GM23338 (cell line): ENCODE results near the gene ZNF728. TPM values are rescaled to one million over a fixed set of nuclear protein-coding genes. Genes with fewer than 3 reads are reported as not detected.

Experiments
- ATAC-seq: fragments of 200-7000 bp; cut with Tn5 transposase; 3 replicates; pipeline ENCODE4 v1.9.1; 2020
- DNase-seq: peaks from one replicate; pipeline ENCODE4 v3.0.0-alpha.2; 2015; ENCODE audit warnings: low spot score
- H2AFZ ChIP-seq: fragments of 200-600 bp; sonication (generic); 2 replicates; pipeline ENCODE4 v1.8.0; 2016; ENCODE audit warnings: antibody characterized with exemption, mild to moderate bottlenecking, moderate library complexity
- H3F3A ChIP-seq: fragments of 200-600 bp; sonication (generic); replicated peaks from 2 replicates; pipeline ENCODE4 v1.8.0; 2017; ENCODE audit warnings: antibody characterized with exemption, mixed run types, low read depth
- H3K27ac ChIP-seq: fragments of 200-600 bp; sonication (generic); 2 replicates; pipeline ENCODE4 v1.6.1; 2016; ENCODE audit warnings: low read depth
- H3K27me3 ChIP-seq: fragments of 200-600 bp; sonication (generic); 2 replicates; pipeline ENCODE4 v1.8.0; 2016; ENCODE audit warnings: mild to moderate bottlenecking, mixed run types, moderate library complexity; ENCODE audit not compliant: insufficient read depth
- H3K36me3 ChIP-seq: fragments of 200-600 bp; sonication (generic); 2 replicates; pipeline ENCODE4 v1.8.0; 2016; ENCODE audit warnings: mild to moderate bottlenecking; ENCODE audit not compliant: insufficient read depth
- H3K4me1 ChIP-seq: fragments of 200-600 bp; sonication (generic); 2 replicates; pipeline ENCODE4 v1.8.0; 2016; ENCODE audit warnings: mild to moderate bottlenecking, moderate library complexity; ENCODE audit not compliant: insufficient read depth
- H3K4me2 ChIP-seq: fragments of 200-600 bp; sonication (generic); 2 replicates; pipeline ENCODE4 v1.7.1; 2017; ENCODE audit warnings: mixed run types
- H3K4me3 ChIP-seq: fragments of 200-600 bp; sonication (generic); 2 replicates; pipeline ENCODE4 v1.6.1; 2016; ENCODE audit warnings: mixed run types
- H3K79me2 ChIP-seq: fragments of 200-600 bp; sonication (generic); replicated peaks from 2 replicates; pipeline ENCODE4 v1.8.0; 2017; ENCODE audit warnings: mild to moderate bottlenecking; ENCODE audit not compliant: insufficient read depth
- H3K9me2 ChIP-seq: fragments of 200-600 bp; sonication (generic); 2 replicates; pipeline ENCODE4 v1.8.0; 2017; ENCODE audit not compliant: insufficient read depth
- H4K20me1 ChIP-seq: fragments of 200-600 bp; sonication (generic); replicated peaks from 2 replicates; pipeline ENCODE4 v1.8.0; 2017; ENCODE audit warnings: mild to moderate bottlenecking; ENCODE audit not compliant: insufficient read depth
- H3K27ac Mint-ChIP-seq: 2 replicates; pipeline ENCODE4 v1.8.0; 2020; ENCODE audit warnings: inconsistent platforms, mild to moderate bottlenecking, moderate library complexity, mixed read lengths
- H3K27me3 Mint-ChIP-seq: 3 replicates; pipeline ENCODE4 v1.8.0; 2022; ENCODE audit warnings: low read depth, mild to moderate bottlenecking, moderate library complexity, mixed read lengths, inconsistent platforms; ENCODE audit not compliant: insufficient read depth, poor library complexity
- H3K36me3 Mint-ChIP-seq: 3 replicates; pipeline ENCODE4 v1.8.0; 2021; ENCODE audit warnings: low read depth, mild to moderate bottlenecking, inconsistent platforms, moderate library complexity, mixed read lengths
- H3K4me1 Mint-ChIP-seq: 3 replicates; pipeline ENCODE4 v1.8.0; 2020; ENCODE audit warnings: mild to moderate bottlenecking, inconsistent platforms, mixed read lengths
- H3K4me3 Mint-ChIP-seq: 3 replicates; pipeline ENCODE4 v1.8.0; 2021; ENCODE audit warnings: moderate library complexity, mild to moderate bottlenecking, inconsistent platforms, mixed read lengths
- H3K9me3 Mint-ChIP-seq: 3 replicates; pipeline ENCODE4 v1.8.0; 2020; ENCODE audit warnings: moderate library complexity, mild to moderate bottlenecking, inconsistent platforms, mixed read lengths
- CREB1 ChIP-seq: fragments of 250-450 bp; sonication (Bioruptor Pico); IDR thresholded peaks from 2 replicates; pipeline ENCODE4 v1.5.0; 2020; ENCODE audit warnings: low read depth, mild to moderate bottlenecking, moderate library complexity
- EZH2 ChIP-seq: fragments of 200-600 bp; sonication (generic); IDR thresholded peaks from one replicate; pipeline ENCODE4 v1.8.0; 2017; ENCODE audit warnings: antibody characterized with exemption, mild to moderate bottlenecking, low read depth; ENCODE audit not compliant: unreplicated experiment
- EZH2phosphoT487 ChIP-seq: fragments of 200-600 bp; sonication (generic); IDR thresholded peaks from one replicate; pipeline ENCODE4 v1.8.1; 2018; ENCODE audit warnings: antibody characterized with exemption; ENCODE audit not compliant: unreplicated experiment
- JUNB ChIP-seq: IDR thresholded peaks from one replicate; pipeline ENCODE4 v1.6.1; 2016; ENCODE audit warnings: antibody characterized with exemption; ENCODE audit not compliant: unreplicated experiment
- NANOG ChIP-seq: IDR thresholded peaks from 2 replicates; pipeline ENCODE4 v1.6.1; 2016; ENCODE audit warnings: antibody characterized with exemption, borderline replicate concordance
- POLR2AphosphoS5 ChIP-seq: IDR thresholded peaks from 2 replicates; pipeline ENCODE4 v1.6.1; 2016; ENCODE audit warnings: antibody characterized with exemption, low read depth
- STAT1 ChIP-seq: IDR thresholded peaks from one replicate; pipeline ENCODE4 v1.6.1; 2016; ENCODE audit warnings: antibody characterized with exemption; ENCODE audit not compliant: unreplicated experiment
- ZNF114 ChIP-seq: fragments of 250-450 bp; sonication (Bioruptor Pico); IDR thresholded peaks from 2 replicates; pipeline ENCODE4 v1.5.0; 2020; ENCODE audit warnings: mild to moderate bottlenecking, moderate library complexity
- ZNF331 ChIP-seq: fragments of 250-450 bp; sonication (Bioruptor Pico); IDR thresholded peaks from 2 replicates; pipeline ENCODE4 v1.5.0; 2020; ENCODE audit warnings: low read depth, mild to moderate bottlenecking, moderate library complexity
- polyA plus RNA-seq: library from polyadenylated mRNA; unstranded; fragments of >200 nt; fragmentation: Nextera tagmentation; extraction: Ambion mirVana; gene quantifications from 2 replicates; pipeline ENCODE4 v1.2.1, GENCODE V29; 2016
- total RNA-seq: library from RNA; depleted of rRNA; stranded (reverse); fragments of >200 nt; shearing (Covaris generic); gene quantifications from 2 replicates; pipeline ENCODE4 v1.2.3, GENCODE V29; 2014
- TF ChIP-seq, protein P1 (sequence below), 2 experiments: fragments of 200-600 bp in 1 of 2; sonication (generic) in 1 of 2; conservative IDR thresholded peaks; 2 replicates each; pipeline versions ENCODE4 v1.5.1 to v1.6.1; 2016 to 2017; ENCODE audit warnings: antibody characterized with exemption in 2 of 2, low read depth in 2 of 2, mild to moderate bottlenecking in 2 of 2, moderate library complexity in 1 of 2
- TF ChIP-seq, protein P2 (sequence below): IDR thresholded peaks from one replicate; pipeline ENCODE4 v1.6.1; 2018; ENCODE audit warnings: antibody characterized with exemption; ENCODE audit not compliant: unreplicated experiment
- TF ChIP-seq, protein P3 (sequence below): fragments of 250-450 bp; sonication (Bioruptor Pico); IDR thresholded peaks from 2 replicates; pipeline ENCODE4 v1.5.0; 2020; ENCODE audit warnings: mild to moderate bottlenecking, moderate library complexity
- TF ChIP-seq, protein P4 (sequence below): IDR thresholded peaks from 2 replicates; pipeline ENCODE4 v1.6.1; 2016; ENCODE audit warnings: antibody characterized with exemption

The ZNF728 gene
- total and polyA plus RNA-seq, 2 experiments from 2014 or later, result 0.10 TPM; not detected in 1

DNA sequence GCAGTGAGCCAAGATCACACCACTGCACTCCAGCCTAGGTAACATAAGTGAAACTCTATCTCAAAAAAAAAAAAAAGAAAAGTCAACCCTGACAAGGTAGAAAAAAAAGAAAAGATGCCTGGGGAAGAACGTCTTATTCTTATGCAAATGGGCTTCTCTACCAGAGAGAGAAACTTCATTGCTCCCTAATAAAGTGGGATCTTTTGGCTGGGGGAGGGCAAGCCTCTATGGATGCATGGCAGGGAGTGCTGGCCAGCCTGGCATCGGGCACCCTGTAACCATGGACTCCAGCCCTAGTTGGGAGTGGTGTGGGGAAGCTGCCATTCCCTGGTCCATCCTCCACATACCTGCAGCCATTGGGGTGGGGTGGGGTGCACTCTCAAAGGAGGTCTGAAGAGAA is 30.7 kb upstream of the ZNF728 start:
- Histone ChIP-seq H2AFZ (no peak overlapping the region), H3K9me2 (0 out of 2 replicates have a peak, but pooled peaks cover 6% of the 10 kb centered on the region), H3F3A (no peaks in the 10 kb centered on the region), H3K36me3 (no peaks in the 10 kb centered on the region), H3K27me3 (no peaks in the 10 kb centered on the region), H3K4me3 (no peak overlapping the region), H3K79me2 (no peaks in the 10 kb centered on the region), H3K27ac (no peak overlapping the region), H3K4me2 (peak overlapping the region; percentile 59), H4K20me1 (no peaks in the 10 kb centered on the region), H3K4me1 (peaks cover 28% of the 10 kb centered on the region)
- DNase-seq (peak; percentile 64), ATAC-seq (peak; percentile 50; the same call in 2 of the 3 replicates)
- Mint-ChIP-seq H3K27me3 (peaks cover 13% of the 10 kb centered on the region), H3K4me3 (no peak overlapping the region), H3K9me3 (peaks cover 43% of the 10 kb centered on the region), H3K4me1 (peaks cover 16% of the 10 kb centered on the region), H3K36me3 (peaks cover 20% of the 10 kb centered on the region; the same call in 2 of the 3 replicates), H3K27ac (no peak overlapping the region)
- TF ChIP-seq POLR2AphosphoS5, result no peak
- TF ChIP-seq NANOG, result no peak
- no peak for TF ChIP-seq ZNF114
- TF ChIP-seq ZNF331 (CRISPR knock-in tag), result no peak
- TF ChIP-seq EZH2, result no peak
- TF ChIP-seq, protein P1, sequence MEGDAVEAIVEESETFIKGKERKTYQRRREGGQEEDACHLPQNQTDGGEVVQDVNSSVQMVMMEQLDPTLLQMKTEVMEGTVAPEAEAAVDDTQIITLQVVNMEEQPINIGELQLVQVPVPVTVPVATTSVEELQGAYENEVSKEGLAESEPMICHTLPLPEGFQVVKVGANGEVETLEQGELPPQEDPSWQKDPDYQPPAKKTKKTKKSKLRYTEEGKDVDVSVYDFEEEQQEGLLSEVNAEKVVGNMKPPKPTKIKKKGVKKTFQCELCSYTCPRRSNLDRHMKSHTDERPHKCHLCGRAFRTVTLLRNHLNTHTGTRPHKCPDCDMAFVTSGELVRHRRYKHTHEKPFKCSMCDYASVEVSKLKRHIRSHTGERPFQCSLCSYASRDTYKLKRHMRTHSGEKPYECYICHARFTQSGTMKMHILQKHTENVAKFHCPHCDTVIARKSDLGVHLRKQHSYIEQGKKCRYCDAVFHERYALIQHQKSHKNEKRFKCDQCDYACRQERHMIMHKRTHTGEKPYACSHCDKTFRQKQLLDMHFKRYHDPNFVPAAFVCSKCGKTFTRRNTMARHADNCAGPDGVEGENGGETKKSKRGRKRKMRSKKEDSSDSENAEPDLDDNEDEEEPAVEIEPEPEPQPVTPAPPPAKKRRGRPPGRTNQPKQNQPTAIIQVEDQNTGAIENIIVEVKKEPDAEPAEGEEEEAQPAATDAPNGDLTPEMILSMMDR (conservative IDR thresholded peaks at IDR 0.05; ENCODE audit: low read depth in 2 of 2), result no peak
- TF ChIP-seq, protein P2, sequence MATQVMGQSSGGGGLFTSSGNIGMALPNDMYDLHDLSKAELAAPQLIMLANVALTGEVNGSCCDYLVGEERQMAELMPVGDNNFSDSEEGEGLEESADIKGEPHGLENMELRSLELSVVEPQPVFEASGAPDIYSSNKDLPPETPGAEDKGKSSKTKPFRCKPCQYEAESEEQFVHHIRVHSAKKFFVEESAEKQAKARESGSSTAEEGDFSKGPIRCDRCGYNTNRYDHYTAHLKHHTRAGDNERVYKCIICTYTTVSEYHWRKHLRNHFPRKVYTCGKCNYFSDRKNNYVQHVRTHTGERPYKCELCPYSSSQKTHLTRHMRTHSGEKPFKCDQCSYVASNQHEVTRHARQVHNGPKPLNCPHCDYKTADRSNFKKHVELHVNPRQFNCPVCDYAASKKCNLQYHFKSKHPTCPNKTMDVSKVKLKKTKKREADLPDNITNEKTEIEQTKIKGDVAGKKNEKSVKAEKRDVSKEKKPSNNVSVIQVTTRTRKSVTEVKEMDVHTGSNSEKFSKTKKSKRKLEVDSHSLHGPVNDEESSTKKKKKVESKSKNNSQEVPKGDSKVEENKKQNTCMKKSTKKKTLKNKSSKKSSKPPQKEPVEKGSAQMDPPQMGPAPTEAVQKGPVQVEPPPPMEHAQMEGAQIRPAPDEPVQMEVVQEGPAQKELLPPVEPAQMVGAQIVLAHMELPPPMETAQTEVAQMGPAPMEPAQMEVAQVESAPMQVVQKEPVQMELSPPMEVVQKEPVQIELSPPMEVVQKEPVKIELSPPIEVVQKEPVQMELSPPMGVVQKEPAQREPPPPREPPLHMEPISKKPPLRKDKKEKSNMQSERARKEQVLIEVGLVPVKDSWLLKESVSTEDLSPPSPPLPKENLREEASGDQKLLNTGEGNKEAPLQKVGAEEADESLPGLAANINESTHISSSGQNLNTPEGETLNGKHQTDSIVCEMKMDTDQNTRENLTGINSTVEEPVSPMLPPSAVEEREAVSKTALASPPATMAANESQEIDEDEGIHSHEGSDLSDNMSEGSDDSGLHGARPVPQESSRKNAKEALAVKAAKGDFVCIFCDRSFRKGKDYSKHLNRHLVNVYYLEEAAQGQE, result no peak
- TF ChIP-seq STAT1, result no peak
- no peak for TF ChIP-seq CREB1 (CRISPR knock-in tag)
- TF ChIP-seq EZH2phosphoT487, result no peak
- TF ChIP-seq, protein P3, sequence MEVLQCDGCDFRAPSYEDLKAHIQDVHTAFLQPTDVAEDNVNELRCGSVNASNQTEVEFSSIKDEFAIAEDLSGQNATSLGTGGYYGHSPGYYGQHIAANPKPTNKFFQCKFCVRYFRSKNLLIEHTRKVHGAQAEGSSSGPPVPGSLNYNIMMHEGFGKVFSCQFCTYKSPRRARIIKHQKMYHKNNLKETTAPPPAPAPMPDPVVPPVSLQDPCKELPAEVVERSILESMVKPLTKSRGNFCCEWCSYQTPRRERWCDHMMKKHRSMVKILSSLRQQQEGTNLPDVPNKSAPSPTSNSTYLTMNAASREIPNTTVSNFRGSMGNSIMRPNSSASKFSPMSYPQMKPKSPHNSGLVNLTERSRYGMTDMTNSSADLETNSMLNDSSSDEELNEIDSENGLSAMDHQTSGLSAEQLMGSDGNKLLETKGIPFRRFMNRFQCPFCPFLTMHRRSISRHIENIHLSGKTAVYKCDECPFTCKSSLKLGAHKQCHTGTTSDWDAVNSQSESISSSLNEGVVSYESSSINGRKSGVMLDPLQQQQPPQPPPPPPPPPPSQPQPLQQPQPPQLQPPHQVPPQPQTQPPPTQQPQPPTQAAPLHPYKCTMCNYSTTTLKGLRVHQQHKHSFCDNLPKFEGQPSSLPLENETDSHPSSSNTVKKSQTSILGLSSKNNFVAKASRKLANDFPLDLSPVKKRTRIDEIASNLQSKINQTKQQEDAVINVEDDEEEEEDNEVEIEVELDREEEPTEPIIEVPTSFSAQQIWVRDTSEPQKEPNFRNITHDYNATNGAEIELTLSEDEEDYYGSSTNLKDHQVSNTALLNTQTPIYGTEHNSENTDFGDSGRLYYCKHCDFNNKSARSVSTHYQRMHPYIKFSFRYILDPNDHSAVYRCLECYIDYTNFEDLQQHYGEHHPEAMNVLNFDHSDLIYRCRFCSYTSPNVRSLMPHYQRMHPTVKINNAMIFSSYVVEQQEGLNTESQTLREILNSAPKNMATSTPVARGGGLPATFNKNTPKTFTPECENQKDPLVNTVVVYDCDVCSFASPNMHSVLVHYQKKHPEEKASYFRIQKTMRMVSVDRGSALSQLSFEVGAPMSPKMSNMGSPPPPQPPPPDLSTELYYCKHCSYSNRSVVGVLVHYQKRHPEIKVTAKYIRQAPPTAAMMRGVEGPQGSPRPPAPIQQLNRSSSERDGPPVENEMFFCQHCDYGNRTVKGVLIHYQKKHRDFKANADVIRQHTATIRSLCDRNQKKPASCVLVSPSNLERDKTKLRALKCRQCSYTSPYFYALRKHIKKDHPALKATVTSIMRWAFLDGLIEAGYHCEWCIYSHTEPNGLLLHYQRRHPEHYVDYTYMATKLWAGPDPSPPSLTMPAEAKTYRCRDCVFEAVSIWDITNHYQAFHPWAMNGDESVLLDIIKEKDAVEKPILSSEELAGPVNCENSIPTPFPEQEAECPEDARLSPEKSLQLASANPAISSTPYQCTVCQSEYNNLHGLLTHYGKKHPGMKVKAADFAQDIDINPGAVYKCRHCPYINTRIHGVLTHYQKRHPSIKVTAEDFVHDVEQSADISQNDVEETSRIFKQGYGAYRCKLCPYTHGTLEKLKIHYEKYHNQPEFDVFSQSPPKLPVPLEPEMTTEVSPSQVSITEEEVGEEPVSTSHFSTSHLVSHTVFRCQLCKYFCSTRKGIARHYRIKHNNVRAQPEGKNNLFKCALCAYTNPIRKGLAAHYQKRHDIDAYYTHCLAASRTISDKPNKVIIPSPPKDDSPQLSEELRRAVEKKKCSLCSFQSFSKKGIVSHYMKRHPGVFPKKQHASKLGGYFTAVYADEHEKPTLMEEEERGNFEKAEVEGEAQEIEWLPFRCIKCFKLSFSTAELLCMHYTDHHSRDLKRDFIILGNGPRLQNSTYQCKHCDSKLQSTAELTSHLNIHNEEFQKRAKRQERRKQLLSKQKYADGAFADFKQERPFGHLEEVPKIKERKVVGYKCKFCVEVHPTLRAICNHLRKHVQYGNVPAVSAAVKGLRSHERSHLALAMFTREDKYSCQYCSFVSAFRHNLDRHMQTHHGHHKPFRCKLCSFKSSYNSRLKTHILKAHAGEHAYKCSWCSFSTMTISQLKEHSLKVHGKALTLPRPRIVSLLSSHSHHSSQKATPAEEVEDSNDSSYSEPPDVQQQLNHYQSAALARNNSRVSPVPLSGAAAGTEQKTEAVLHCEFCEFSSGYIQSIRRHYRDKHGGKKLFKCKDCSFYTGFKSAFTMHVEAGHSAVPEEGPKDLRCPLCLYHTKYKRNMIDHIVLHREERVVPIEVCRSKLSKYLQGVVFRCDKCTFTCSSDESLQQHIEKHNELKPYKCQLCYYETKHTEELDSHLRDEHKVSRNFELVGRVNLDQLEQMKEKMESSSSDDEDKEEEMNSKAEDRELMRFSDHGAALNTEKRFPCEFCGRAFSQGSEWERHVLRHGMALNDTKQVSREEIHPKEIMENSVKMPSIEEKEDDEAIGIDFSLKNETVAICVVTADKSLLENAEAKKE (CRISPR knock-in tag), result no peak
- TF ChIP-seq JUNB, result no peak
- TF ChIP-seq, protein P4, sequence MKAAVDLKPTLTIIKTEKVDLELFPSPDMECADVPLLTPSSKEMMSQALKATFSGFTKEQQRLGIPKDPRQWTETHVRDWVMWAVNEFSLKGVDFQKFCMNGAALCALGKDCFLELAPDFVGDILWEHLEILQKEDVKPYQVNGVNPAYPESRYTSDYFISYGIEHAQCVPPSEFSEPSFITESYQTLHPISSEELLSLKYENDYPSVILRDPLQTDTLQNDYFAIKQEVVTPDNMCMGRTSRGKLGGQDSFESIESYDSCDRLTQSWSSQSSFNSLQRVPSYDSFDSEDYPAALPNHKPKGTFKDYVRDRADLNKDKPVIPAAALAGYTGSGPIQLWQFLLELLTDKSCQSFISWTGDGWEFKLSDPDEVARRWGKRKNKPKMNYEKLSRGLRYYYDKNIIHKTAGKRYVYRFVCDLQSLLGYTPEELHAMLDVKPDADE, result no peak
